GM18520 (cell line): ENCODE measurements around the gene CCNH.

Source experiments
- ATAC-seq: cut with Tn5 transposase; IDR thresholded peaks from one replicate; pipeline ENCODE4 v1.9.1; 2021; ENCODE audit not compliant: unreplicated experiment

CCNH gene

DNA sequence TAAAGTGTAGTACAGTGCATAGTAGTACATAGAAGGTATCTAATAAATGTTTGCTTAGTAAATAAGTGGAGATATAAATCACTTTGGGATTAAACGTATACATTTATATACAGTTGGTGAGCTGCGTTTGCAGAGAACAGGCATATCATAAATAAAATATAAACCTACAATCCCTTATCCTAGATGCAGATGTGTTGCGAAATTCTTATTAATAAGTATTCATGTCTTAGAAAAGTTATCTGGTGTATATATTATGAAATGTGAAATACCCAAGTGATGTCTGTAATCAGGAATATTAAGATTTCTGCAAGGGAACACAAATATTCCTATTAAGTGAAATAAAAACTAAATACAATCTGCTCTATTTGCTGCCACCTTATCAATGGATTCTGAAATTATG lies 8.8 kb downstream of the CCNH start:
- no peak for ATAC-seq

GRCh38 chr5:87403409-87403808 lies 9.3 kb downstream of the CCNH start:
- ATAC-seq = no peak

DNA sequence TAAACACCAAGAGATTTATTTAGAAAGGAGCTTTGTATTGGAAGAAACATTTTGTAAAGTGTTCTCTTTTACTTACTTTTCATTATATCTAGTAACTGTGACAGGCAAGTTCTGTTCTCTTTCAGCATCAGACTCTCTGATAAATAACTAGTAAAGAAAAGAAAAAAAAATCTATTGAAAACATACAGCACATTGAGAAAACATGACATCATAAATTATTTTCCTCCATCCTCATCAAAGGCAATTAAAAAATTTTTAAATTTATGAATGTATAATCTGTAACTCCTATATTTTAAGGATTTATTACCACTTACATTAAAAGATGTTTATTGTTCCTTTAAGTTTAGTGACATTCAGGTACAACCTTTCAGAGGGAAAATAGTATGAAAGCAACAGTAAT lies 11.1 kb downstream of the CCNH start:
- ATAC-seq = no peak

GRCh38 chr5:87400305-87400899 lies 12.3 kb downstream of the CCNH start:
- ATAC-seq = peak; percentile 61

GRCh38 chr5:87399720-87400119 lies 13.0 kb downstream of the CCNH start:
- ATAC-seq = no peak

DNA sequence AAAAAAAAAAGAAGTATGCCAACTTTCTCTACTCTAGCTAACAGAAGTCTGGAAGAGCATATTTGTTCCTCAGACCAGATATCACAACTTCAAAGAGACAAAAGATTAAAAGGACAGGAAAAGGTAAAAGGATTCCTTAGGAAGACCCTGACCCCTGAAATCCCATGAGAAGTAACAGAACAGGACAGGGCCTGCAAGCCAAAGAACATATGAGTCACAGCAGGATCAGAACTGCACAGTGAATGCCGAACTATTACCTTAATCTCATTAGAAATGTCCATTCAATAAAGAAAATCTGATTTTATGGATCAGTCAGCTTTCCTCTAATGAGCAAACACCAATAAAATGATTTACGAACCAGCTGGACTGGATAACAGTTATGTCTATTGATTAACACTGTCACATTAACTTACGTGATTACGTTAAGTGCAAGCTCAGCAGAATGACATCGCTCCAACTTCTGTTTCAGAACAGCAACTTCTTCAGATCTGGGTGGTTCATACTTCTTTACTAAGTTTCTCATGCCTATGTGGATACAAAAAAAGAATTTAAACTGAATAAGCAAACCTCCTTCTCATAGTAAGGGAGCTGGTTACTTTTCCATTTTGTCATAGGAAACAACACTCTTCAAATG lies 13.6 kb downstream of the CCNH start:
- no peak for ATAC-seq

GRCh38 chr5:87394411-87395165 lies 18.1 kb downstream of the CCNH start:
- no peak for ATAC-seq

- ATAC-seq = no peak
Observed at GRCh38 chr5:87393331-87393730, 19.4 kb downstream of the CCNH start.

GRCh38 chr5:87392801-87393200 lies 19.9 kb downstream of the CCNH start:
- no peak for ATAC-seq

GRCh38 chr5:87392170-87392569 lies 20.6 kb downstream of the CCNH start:
- ATAC-seq = no peak

DNA sequence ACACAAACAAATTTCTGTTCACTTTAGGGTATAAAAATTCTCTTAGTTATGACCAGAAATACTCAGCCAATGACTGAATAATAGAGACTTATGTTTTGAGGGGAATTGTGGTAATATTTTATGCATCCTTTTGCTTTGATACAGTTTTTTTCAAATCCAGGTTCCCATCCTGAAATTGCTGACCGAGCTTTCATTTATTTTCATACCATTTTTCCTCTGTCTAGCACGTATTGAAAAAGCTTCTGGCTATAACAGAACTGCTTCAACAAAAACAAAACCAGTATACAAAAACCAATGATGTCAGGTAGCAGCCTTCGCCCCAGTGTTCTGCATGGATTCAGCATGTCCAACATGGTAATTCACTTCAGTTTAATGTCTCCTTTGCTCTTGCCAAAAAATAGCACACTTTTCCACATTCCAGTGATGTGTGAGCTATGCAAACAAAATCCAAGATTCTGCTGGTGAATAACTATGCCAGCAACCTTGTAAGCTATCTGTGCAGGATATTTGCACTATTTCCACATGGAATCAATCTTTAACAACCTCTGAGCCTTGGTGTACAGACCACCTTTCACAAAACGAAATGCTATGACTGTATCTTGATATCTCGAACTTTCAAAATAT lies 22.0 kb downstream of the CCNH start:
- no peak for ATAC-seq

- no peak for ATAC-seq
Observed at GRCh38 chr5:87390075-87390474, 22.7 kb downstream of the CCNH start.

DNA sequence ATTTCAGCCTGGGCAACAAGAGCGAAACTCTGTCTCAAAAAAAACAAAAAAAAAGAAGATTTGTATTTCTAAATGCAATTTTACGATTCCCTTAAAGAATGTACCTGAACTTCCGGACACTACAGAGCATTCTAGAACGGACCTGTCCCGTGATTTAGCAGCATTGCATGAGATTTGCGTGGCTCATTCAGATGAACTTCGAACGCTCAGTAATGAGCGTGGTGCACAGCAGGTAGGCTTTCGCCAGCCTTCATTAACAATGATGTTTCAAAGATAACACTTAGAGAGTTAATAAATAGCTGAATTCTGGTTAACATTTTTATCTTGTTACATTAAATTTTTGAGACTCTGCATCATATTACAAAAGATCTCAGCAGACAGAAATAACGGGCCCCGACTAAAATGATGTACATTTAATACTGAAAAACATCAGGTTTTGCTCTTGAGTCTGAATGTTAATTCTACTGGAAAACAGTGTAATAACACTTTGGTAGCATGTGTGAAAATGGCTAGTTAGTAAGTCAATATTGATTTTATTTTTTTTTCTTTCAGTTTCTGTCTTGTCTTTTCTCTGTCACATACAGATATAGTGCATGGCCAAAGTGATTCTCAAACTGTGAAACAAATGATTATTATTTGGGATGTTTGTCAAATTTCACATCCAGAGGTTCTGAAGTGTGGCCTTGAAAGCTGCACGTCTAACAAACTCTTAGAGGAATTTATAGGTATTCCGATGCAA lies 23.3 kb downstream of the CCNH start:
- no peak for ATAC-seq

DNA sequence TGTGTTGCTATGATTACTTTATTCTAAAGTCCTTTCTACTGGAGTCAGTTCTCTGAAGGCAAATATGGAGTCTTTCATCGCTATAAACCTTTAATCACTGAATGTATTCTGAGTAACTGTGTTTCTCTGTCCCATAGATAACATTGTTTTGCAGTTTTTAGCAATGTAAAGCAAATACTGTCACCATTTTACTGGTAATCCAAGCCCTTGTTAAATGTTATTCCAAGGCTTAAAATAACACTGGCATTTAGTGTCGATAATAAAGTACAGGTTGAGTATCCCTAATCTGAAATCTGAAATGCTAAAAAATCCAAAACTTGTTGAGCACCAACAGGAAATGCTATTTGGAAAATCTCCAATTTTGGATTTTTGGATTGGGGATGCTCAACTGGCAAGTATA lies 24.6 kb downstream of the CCNH start:
- ATAC-seq = no peak

GRCh38 chr5:87385802-87386201 lies 26.9 kb downstream of the CCNH start:
- ATAC-seq = no peak

GRCh38 chr5:87383216-87383615 lies 29.5 kb downstream of the CCNH start:
- no peak for ATAC-seq

GRCh38 chr5:87382224-87382623 lies 30.5 kb downstream of the CCNH start:
- no peak for ATAC-seq

- no peak for ATAC-seq
Observed at GRCh38 chr5:87372705-87373104, 40.0 kb downstream of the CCNH start.

GRCh38 chr5:87369431-87369830 lies 43.3 kb downstream of the CCNH start:
- no peak for ATAC-seq

DNA sequence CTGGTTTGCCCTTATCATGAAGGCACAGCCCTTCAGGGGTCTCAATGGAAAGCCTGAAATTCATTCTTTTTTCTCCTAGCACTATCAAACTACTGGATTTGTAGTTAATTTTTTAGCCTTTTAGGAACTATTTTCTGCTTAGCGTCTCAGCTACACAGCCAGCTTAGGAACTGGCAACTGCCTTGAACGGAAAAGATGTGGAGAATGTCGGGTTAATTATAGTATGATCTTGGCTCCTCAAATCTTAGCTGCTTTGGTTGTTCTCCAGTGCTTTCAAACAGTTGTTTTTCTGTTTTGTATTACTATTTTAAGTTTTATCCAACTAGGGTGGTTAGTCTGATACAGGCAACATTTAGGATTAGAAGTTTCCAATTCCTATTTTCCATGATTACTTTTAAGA lies 44.1 kb downstream of the CCNH start:
- ATAC-seq = no peak

DNA sequence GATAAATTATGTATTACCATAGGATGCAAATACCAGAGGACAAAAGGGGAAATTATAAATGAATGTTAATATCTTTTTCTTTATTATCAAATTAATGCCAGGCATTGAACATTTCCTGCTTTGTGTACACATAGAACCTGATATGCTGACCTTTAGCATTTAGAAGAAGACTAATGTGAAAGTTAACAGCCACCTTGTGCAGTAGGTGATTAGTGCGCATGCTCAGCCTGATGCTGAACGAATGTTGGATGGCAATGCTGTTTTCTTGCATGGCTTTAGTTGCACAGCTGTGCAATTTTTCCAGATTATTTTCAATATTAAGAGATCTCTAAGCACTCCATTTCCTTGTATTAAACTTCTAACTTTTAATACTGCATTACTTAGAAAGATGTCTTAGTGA lies 45.5 kb downstream of the CCNH start:
- no peak for ATAC-seq
